HK-2 (cell line): Measurements from ENCODE around the gene TET2.
A peak's percentile ranks its signal among the peaks of the same experiment; 100 is the strongest.

Experiments
- DNase-seq: peaks from one replicate; pipeline ENCODE4 v3.0.0-alpha.2; 2018; ENCODE audit not compliant: unreplicated experiment

Gene TET2

GRCh38 chr4:105140684-105141490, 5.8 kb upstream of the TET2 start:
- no peak for DNase-seq

DNA sequence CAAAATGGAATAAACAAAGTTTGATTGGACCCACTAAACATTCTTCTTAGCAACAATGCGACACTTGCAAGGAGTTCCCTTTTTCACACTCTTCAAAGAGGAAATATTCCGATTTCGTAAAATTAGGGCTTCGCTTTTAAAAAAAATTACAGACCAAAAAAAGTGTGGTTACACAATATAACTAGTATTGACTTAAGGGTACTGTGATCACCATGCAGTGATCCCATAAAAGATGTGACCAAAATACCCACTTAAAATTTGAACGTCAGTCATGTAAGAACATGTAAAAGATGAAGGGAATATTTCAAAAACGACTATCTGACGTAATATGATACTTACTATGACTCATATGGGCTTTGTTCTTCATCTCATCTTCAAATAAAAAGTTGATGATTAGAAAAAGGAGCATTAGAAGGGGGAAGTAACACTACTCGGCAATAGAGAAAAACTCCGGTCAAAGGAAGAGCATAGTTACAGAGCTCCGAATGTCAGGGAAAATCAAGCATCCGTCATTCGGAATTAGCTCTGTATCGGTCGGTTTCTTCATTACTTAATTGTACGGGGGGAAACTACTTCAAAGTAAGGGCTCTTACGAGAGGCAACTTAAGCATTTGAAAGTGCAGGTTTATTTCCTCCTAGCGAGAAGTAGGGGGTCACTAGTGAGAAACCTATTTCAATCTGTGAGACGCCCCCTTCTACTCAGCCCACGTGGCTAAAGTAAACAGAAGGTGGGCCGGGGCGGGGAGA, 1.3 kb upstream of the TET2 start:
- no peak for DNase-seq

- no peak for DNase-seq
These were observed 787 bp upstream of the TET2 start for GRCh38 chr4:105145903-105146275.

GRCh38 chr4:105147016-105147552, 408 bp downstream of the TET2 start:
- no peak for DNase-seq

GRCh38 chr4:105147553-105148161, 981 bp downstream of the TET2 start:
- peak; percentile 42 for DNase-seq

DNA sequence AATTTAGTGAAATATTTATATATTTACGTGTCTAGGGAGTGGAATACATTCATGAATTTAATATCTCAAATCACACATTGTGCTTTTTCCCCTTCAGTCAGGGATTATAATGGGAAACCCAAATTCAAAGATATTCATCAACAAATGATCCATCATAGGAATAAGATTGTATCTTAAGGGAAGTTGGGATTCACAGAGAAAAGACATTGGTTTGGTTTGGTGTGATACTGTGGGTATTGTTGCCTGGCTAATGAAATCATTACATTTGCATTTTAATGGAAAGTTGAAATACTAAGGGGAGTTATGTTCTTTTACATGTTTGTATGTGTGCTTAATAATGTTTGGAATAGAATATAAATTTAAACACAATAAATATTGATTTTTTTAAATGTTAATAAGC, 1.7 kb downstream of the TET2 start:
- no peak for DNase-seq

GRCh38 chr4:105148776-105149175, 2.1 kb downstream of the TET2 start:
- DNase-seq: no peak

- no peak for DNase-seq
These were observed 3.1 kb downstream of the TET2 start for GRCh38 chr4:105149771-105150170.

DNA sequence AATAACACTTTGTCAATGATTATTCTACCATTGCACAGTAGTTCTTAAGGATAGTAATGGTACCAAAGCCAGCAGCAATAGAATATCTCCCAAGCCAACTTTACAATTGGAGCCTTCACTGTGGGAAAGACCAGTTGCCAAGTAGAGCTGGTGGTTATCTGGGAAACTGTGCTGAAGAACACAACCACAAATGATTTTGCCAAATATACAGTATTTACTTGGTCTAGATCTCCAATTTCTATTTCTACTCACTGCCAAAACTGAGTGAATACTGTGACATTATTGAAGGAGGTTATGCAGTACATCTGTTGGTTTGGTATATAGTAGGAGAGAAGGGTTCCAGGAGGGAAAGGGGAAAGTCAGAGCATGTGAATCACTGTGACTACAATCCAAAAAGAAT, 3.8 kb downstream of the TET2 start:
- DNase-seq: no peak

DNA sequence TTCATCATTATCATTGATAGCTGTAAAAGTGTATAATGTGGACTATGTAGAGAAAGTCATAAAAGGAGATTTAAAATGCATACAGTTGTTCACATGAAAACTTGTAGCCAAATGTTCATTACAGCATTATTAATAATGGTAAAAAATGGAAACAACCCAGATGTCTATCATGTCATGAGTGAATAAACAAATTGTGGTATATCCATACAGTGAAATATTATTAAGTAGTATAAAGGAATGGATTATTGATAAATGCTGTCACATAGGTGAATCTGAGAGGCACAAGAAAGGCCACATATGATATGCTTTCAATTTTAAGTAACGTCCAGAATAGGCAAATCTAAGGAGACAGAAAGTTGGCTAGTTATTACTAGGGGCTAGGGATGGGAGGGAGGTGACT, 7.1 kb downstream of the TET2 start:
- no peak for DNase-seq

DNA sequence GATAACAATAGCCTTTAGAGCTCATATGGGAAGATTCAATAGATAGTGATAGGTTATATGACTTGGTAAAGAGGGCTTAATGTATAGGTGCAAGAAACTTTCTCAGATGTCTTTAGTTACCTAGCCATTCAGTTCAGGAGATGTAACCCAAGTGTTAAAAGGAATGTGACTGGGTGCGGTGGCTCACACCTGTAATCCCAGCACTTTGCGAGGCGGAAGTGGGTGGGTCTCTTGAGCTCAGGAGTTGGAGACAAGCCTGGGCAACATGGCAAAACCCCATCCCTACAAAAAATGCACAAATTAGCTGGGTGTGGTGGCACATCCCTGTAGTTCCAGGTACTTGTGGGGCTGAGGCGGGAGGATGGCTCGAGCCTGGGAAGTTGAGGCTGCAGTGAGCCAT, 7.9 kb downstream of the TET2 start:
- no peak for DNase-seq

GRCh38 chr4:105155426-105155825, 8.8 kb downstream of the TET2 start:
- DNase-seq: no peak

GRCh38 chr4:105158837-105159236, 12.2 kb downstream of the TET2 start:
- no peak for DNase-seq

GRCh38 chr4:105162123-105162796, 15.6 kb downstream of the TET2 start:
- no peak for DNase-seq

DNA sequence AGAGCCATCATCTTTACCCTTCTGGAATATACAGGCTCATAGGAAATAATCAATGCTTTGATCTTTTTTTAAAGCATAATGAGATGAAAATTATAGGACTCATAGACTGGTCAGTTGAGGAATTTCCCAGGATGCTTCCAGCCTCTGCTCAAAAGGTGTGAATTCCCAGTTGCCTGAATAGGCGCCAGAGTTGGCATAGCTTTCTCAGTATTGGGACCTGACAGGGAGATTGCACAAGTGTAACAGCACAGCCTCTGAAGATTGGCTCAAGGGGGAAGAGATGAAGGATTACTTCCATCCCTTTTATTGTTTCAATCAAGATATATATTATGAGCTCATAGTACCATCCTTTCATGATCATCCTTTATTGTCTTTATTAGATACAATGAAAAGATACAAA, 17.9 kb downstream of the TET2 start:
- DNase-seq: no peak

GRCh38 chr4:105166066-105166465, 19.4 kb downstream of the TET2 start:
- DNase-seq: no peak

DNA sequence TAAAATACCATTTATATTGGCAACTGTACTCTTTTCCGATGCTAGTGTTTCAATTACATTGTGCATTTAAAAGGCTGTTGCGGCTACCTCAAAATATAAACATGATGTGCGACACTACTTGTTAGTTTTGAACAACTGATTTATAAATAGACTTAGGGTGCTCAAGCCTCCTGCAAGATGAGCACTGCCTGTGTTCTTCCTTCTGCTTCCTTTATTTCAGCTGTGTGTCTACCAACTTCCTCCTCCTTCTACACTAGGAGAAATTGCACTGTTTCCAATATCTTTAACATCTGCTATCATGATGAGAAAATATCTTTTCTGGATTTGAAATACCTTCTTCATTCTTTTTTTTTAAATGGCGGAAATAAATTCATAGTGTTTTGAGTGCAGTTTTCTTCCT, 24.0 kb downstream of the TET2 start:
- no peak for DNase-seq

- no peak for DNase-seq
These were observed 25.2 kb downstream of the TET2 start for GRCh38 chr4:105171912-105172311.

DNA sequence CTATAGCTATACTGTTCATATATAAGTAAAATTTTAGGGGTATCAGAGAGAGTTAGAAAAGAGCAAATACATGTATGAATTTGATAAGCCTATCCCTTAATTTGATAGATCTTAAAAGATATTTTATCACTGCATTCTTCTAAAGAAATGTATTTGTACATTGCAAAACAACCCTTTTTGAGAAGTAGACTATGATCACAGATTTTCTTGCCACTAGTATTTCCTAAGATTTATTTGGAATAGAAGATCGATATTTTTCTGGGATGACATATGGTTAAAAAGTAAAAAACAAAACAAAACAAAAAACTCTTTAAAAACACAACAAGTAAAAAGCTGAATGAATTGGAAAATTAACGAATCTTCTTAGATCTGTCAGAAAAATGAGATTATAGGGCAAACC, 27.4 kb downstream of the TET2 start:
- DNase-seq: no peak

DNA sequence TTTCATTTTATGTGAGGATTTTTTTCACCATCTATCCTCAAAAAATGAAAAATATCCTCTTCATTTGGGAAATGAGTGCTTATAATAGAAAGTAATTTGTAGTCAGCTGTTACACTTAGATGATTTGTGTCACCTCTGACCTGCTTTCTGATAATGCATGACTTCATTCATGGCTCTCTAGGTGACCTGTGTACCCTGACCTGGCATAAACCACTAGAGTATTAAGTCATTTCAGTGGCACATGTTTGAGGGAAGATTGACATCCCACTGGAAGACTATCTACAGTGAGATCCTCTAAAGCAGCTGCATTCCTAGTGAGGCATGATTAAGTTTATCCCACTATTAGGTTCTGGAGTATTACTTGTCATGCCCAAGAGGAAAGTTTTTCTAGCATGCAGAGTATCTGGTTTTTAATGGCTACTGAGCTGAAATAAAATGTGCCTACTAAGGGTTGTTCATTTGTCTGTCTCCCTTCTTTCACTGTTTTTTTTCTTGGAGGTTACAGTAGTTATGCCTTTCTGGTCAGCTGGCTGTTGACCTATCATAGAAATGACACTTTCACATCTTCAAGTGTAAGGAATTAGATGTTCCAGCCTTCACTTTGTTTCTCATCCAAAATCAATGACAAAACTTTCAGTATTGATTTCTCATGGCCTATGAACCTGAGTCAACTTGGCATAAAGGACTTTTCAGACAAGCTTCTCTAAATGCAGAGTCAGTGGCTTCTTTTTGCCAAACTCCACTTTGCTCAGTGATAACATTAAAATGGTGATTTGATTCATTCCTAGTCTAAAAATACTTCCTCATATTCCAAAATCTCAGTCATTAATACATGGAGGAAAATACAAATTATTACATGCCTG, 33.1 kb downstream of the TET2 start:
- DNase-seq: no peak

- no peak for DNase-seq
These were observed 34.6 kb downstream of the TET2 start for GRCh38 chr4:105181259-105181658.
